Right kidney (tissue), 1 donor: ENCODE measurements around the gene SURF6.
"Not testable (repeated sequence)": the region's sequence is repeated elsewhere in the genome, so short reads cannot be mapped to it uniquely, and the experiment has no call there.

Experiments used
- DNase-seq: peaks from one replicate; pipeline ENCODE4 v3.0.0-alpha.2; 2016

SURF6 gene

DNA sequence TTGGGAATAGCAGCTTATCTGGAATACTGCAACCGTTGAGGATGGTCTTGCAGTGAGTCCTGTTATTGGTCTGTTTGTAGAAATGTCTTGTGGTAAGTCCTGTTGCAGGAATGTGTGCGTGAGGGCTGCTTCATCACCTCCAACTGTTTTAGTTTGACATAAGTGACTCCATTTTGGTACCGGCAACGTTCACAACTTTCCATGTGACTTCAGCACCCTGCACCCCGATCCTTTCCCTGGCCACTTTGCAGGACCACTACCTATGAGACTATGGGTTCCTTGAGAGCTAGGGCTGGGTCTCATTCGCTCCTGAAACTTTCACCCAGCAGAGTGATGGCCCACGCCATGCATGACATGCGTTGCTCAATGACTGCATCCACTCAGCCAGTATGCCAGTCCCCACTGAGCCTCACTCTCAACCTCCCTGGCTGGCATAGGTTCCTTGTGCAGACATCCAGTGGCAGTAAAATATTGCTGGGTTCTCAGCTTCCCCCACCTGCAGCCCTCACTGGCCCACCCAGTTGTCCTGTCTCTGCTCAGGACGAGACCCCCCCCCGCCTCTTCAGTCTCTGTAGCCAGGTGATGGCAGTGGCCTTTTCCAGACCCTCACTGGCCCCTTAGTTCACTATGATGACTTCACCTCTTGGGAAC is 8.0 kb downstream of the SURF6 start:
- no peak for DNase-seq

DNA sequence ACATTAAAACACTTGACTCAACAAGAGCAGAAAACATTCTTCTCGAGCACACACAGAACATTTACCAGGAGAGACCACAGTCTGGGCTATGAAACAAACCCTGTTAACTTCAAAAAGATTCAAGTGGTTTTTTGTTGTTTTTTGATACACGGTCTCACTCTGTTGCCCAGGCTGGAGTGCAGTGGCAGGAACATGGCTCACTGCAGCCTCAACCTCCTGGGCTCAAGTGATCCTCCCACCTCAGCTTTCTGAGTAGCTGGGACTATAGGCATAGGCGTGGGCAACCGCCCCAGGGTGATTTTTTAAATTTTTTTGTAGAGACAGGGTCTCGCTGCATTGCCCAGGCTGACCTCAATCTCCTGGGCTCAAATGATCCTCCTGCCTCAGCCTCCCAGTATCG is 9.0 kb downstream of the SURF6 start:
- not testable (repeated sequence) for DNase-seq

GRCh38 chr9:133323991-133324703 is 11.8 kb downstream of the SURF6 start:
- no peak for DNase-seq

- DNase-seq: no peak
These were observed 12.8 kb downstream of the SURF6 start for GRCh38 chr9:133323211-133323610.

GRCh38 chr9:133322701-133323100 is 13.3 kb downstream of the SURF6 start:
- DNase-seq: no peak

DNA sequence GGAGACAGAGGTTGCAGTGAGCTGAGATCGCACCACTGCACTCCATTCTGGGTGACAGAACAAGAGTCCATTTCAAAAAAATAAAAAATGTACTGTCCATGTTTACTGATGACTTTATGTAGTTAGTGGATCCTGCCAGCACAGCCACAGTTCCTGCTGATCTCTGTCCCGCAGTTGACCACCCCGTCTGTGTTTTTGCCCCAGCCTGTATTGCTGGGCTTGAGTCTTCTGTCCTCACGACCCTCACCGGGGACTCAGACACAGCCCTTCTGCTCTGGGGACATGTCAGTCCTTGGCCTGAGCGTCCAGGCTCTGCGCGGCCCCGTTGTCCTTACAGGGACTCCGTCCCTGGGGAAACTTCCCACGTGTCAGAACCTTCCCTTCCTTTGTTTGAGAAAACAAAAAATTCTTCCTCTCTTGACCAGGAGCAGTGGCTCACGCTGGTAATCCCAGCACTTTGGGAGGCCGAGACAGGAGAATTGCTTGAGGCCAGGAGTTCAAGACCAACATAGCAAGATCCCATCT is 14.5 kb downstream of the SURF6 start:
- no peak for DNase-seq

GRCh38 chr9:133320421-133320881 is 15.5 kb downstream of the SURF6 start:
- no peak for DNase-seq

DNA sequence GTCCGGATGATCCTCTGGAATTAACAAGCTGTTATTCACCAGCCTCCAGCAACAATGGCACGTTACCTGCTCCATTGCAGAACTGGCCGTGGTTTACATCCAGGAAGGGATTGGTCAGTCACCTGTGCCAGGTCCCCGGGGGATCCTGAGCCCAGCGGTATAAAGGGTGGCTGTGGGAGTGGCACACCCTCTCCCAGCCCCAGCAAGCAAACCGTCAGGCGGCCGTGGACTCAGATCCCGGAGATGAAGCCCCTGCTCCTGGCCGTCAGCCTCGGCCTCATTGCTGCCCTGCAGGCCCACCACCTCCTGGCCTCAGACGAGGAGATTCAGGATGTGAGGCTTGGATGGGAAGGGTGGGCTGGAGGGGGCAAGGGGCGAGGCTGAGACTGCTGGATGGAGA is 18.4 kb downstream of the SURF6 start:
- DNase-seq: not testable (repeated sequence)

DNA sequence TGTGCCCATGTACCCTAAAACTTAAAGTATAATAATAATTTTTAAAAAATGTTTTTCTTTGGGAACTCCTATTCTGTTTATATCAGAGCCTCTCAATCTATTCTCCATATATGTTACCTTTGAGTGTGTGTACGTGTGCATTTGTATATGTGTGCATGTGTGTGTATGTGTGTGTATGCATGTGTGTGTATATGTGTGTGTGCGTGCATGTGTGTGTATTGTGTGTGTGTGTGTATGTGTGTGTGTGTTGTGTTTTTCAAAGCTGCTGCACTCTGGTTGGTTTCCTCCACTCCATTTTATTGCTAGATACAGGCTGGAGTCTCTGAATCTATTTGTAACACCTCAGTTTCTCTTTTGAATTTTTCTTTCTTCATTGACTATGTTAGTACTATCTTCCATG is 20.0 kb downstream of the SURF6 start:
- DNase-seq: no peak

GRCh38 chr9:133309608-133310007 is 26.4 kb downstream of the SURF6 start:
- DNase-seq: no peak

DNA sequence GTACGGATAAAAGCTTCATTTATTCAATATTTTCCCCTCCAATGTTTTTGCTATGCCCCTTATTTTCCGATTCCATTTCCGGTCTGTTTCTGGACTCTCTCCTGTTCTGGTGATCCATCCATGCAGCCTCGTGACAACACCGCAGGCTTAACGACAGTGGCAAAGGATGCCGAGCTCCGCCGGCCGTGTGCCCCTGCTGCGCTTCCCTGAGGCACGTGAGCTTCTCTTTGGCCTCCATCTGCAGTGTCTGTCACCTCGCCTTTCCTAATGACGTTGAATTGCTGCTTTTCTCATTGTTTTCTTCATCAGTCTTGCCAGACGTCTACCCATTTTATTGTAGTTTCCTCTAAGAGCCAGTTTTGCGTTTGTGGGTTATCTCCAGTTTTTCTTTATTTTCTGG is 28.7 kb downstream of the SURF6 start:
- DNase-seq: no peak

- DNase-seq: no peak
These were observed 29.5 kb downstream of the SURF6 start for GRCh38 chr9:133306242-133307204.

- no peak for DNase-seq
These were observed 30.3 kb downstream of the SURF6 start for GRCh38 chr9:133305731-133306130.

DNA sequence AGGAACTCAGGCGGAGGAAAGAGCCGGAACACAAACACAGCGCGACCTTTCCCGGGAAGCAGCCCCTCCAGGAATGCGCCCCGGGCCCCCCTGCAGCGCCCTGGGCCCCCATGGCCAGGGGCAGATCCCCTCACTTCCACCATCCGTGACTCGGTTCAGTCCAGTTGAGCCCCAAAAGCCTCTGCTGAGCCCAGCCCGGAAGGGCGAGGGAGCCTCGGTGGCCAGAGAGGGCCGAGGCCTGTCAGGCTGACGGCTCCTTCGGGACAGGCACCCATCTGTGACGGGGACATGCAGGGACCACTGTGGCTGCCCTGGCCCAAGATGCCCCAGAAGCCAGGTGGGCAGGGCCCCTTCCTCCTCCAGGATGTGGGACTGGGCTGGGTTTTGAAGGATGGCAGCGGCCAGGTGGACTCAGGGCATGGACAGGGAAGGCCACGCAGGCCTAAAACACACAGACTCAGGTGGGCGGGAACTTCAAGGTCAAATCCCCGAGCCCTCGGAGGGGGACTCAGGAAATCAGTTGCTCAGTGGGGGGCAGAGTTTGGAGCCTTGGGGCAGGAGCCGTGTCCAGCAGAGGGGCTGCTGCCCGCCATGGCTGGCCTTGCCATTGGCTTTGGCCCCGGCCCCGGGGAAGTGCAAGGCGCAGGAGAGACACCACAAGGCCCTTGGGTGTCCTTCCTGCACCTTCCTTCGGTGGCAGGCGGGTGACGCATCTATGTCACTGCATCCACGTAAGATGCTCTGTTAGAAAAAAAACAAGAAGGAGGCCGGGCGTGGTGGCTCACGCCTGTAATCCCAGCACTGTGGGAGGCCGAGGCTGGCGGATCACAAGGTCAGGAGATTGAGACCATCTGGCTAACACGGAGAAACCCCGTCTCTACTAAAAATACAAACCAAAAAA is 31.3 kb downstream of the SURF6 start:
- no peak for DNase-seq

GRCh38 chr9:133304158-133304470 is 31.9 kb downstream of the SURF6 start:
- no peak for DNase-seq

- DNase-seq: no peak
These were observed 32.5 kb downstream of the SURF6 start for GRCh38 chr9:133303266-133304157.

DNA sequence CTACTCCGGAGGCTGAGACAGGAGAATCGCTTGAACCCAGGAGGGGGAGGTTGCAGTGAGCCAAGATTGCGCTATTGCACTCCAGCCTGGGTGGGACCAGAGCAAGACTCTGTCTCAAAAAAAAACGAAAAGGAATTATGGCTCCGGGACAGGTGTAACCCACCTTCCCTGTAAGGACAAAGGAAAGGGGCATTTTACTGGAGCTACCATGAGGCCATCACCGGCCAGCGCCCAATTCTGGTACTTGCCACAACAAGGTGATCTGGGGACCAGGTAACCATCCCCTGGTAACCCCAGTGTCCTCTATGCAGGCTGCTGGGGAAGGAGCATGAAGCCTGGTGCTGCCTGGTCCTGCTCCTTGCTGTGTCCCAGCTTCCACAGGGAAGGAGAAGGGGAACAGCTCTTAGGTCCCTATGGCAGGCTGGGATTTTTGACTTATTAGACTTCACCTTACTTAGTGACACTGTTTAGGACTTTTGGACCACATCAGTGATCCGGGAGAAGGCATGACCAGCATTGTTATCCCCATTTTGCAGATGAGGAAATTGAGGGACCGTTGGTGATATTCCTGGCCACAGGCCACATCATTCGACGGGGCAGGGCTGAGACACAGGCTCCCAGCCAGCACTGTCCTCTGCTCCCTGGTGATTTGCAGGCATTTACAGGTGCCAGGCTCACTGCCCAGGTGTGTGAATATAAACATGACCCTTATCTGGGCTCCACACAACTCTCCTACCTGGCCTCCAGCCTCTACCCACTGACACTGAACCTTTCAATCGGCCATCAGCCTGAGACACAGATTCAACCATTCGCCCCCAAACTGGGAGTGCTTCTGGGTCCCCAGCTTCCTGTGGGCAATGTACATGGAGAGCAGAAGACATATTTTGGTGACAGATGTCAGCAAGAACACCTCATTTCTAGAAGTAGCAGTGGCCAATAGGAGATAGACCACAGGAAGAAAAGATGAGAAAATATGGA is 34.4 kb downstream of the SURF6 start:
- no peak for DNase-seq

DNA sequence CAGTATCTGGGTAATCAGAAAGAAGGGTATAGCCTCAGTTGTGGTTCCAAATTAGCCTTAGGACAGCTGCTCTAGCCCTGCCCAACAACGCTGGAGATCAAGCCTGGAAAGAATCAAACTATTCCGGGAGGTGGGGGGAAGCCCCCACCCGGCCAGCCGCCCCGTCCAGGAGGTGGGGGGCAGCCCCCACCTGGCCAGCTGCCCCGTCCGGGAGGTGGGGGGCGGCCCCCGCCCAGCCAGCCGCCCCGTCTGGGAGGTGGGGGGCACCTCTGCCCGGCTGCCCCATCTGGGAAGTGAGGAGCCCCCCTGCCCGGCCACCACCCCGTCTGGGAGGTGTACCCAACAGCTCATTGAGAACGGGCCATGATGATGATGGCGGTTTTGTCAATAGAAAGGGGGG is 36.0 kb downstream of the SURF6 start:
- DNase-seq: not testable (repeated sequence)

- no peak for DNase-seq
These were observed 41.7 kb downstream of the SURF6 start for GRCh38 chr9:133294257-133294656.
